Body of pancreas (tissue), 4 donors: Measurements from ENCODE around the gene LSM3. TPM values are rescaled to one million over a fixed set of nuclear protein-coding genes. Genes with fewer than 3 reads are reported as not detected.

Experiments used
- ATAC-seq: fragments of 150-250 bp; one replicate; pipeline ENCODE4 v1.9.1; 2016
- DNase-seq, 4 donors: peaks; one replicate each; pipeline ENCODE4 v3.0.0-alpha.2; 2019
- H3K27ac ChIP-seq, 4 donors: fragments of 200-600 bp; sonication (generic); 1 replicate in 3 of 4; 2 replicates in 1 of 4; pipeline versions ENCODE4 v1.5.1 to v1.6.1; 2016 to 2019; ENCODE audit warnings: mild to moderate bottlenecking in 1 of 4, mixed read lengths in 1 of 4, moderate library complexity in 1 of 4
- H3K27me3 ChIP-seq, 2 donors: fragments of 200-600 bp; sonication (generic); one replicate each; pipeline ENCODE4 v1.6.0; 2016; ENCODE audit warnings: mild to moderate bottlenecking in 1 of 2
- H3K36me3 ChIP-seq, 2 donors: fragments of 200-600 bp; sonication (generic); replicated peaks in 1 of 2; 2 replicates each; pipeline ENCODE4 v1.5.1; 2016; ENCODE audit warnings: low read depth in 2 of 2; ENCODE audit not compliant: insufficient read depth in 1 of 2
- H3K4me1 ChIP-seq: fragments of 200-600 bp; sonication (generic); one replicate; pipeline ENCODE4 v1.6.0; 2016
- H3K4me3 ChIP-seq, 2 donors: fragments of 200-600 bp; sonication (generic); 1 replicate in 1 of 2; 2 replicates in 1 of 2; pipeline ENCODE4 v1.5.1; 2016 to 2019
- H3K9me3 ChIP-seq, 3 donors: fragments of 200-600 bp; sonication (generic); 1 replicate in 2 of 3; 2 replicates in 1 of 3; pipeline ENCODE4 v1.5.1; 2016
- CTCF ChIP-seq, 7 experiments: fragments of 450-650 bp in 4 of 7; fragments of 200-600 bp in 3 of 7; sonication (generic) in 3 of 7; IDR thresholded peaks; one replicate each; pipeline ENCODE4 v1.5.1; 2016 to 2019; ENCODE audit warnings: antibody characterized with exemption in 7 of 7
- POLR2A ChIP-seq, 3 donors: fragments of 450-650 bp; IDR thresholded peaks; one replicate each; pipeline ENCODE4 v1.6.1; 2016; ENCODE audit warnings: antibody characterized with exemption in 3 of 3, mild to moderate bottlenecking in 2 of 3
- WGBS, 2 donors: methylation state at CpG; one replicate each; pipeline ENCODE4 v1.1.5; 2017; 5-methylcytosine and 5-hydroxymethylcytosine counted together
- intact Hi-C: fragments of 100-400 bp; cut with DNase I; formaldehyde crosslinking; loops from one replicate; pipeline ENCODE4 v1.15.1; 2023
- total RNA-seq, 2 donors: library from RNA; depleted of rRNA; stranded (reverse); fragments of >200 nt; gene quantifications; one replicate each; pipeline ENCODE4 v1.1.0, GENCODE V29; 2016

LSM3 gene
- total RNA-seq, 2 donors from 2014 or later, result 5.3 to 6.0 TPM

DNA sequence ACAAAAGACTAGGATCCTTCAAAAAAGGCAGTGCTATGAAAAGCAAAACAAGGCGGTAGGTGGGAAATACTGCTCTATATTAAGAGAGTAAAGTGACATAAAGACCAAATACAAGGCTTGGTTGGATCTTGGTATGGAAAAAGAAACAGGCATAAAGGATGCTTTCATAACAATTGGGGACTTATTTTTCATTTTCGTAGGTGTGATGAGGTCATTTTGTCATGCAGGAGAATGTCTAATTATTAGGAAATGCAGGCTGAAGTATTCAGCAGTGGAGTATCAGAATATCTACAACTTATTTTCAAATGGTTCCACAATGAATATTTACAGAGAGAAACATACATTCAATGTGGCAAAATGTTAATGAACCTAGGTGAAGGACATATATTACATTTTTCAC, 9.2 kb upstream of the LSM3 start:
- Histone ChIP-seq H3K9me3 (no peaks in the 10 kb centered on the region), H3K27me3 (no peaks in the 10 kb centered on the region), H3K4me1 (no peaks in the 10 kb centered on the region), H3K4me3 (no peak overlapping the region), H3K27ac (no peak overlapping the region), H3K36me3 (peaks cover 13 to 51% of the 10 kb centered on the region in 2 donors)
- no peak for ATAC-seq
- intact Hi-C loops, result no loop called here
- TF ChIP-seq POLR2A (IDR thresholded peaks at IDR 0.05), result no peak
- no peak for TF ChIP-seq CTCF (IDR thresholded peaks at IDR 0.05)
- DNase-seq, result no peak
- 88 to 97% methylated on average over 2 of the region's 2 CpGs for WGBS, 2 donors

DNA sequence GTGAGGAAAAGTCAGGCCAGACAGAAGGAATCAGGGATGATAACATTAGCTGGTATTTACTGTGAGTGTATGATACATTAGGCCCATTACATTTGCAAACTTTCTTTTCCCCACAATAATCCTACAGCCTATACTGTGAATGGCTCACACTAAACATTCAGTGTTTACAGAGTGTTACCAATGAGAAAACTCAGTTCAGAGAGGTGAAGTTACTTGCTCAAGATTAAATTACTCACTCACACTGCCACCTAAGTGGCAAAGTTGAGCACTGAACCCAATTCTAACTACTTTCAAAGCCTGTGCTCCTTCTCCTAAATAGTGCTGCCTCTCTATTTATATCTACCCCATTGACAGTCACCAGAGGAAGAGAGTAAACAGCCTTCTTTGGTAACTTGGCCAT, 8.7 kb upstream of the LSM3 start:
- intact Hi-C loops, result no loop called here
- ATAC-seq, result no peak
- no peak for TF ChIP-seq CTCF (IDR thresholded peaks at IDR 0.05)
- TF ChIP-seq POLR2A (IDR thresholded peaks at IDR 0.05), result no peak
- peaks cover 12 to 48% of the 10 kb centered on the region in 2 donors for H3K36me3 ChIP-seq
- no peaks in the 10 kb centered on the region for H3K27me3 ChIP-seq
- H3K4me1 ChIP-seq, result peaks cover 3% of the 10 kb centered on the region
- no peaks in the 10 kb centered on the region for H3K9me3 ChIP-seq
- no peak overlapping the region for H3K4me3 ChIP-seq
- no peak for DNase-seq
- no peak overlapping the region for H3K27ac ChIP-seq

- DNase-seq (no peak), ATAC-seq (no peak)
- H3K36me3 ChIP-seq, result peaks cover 12 to 40% of the 10 kb centered on the region in 2 donors
- TF ChIP-seq CTCF (IDR thresholded peaks at IDR 0.05), result no peak
- TF ChIP-seq POLR2A (IDR thresholded peaks at IDR 0.05), result no peak
- H3K27me3 ChIP-seq, result no peaks in the 10 kb centered on the region
- no peaks in the 10 kb centered on the region for H3K9me3 ChIP-seq
- no peak overlapping the region for H3K4me3 ChIP-seq
- H3K27ac ChIP-seq, result no peak overlapping the region
- peaks cover 10% of the 10 kb centered on the region for H3K4me1 ChIP-seq
- intact Hi-C loops, result no loop called here
- WGBS, 2 donors, result 64 to 72% methylated on average over 2 of the region's 2 CpGs
These were observed 8.0 kb upstream of the LSM3 start for GRCh38 chr3:14170531-14171159.

DNA sequence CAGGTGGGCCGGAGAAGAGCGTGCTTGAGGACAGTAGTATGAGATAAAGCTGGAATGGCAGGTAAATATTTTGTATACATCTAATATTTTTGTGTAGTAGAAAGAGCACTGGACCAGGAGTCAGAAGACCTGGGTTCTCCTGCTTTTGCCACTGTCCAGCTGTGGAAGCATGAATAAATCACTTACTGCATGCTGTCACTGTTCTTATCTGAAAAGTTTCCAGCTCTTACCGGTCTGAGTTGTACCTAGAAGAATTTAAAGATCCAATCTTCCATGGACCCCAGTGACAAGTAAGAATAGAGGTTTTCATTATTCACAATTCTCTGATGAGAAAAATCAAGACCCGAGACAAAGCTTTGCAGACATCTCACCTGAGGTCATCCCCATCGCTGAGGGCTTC, 6.1 kb upstream of the LSM3 start:
- intact Hi-C loops, result no loop called here
- Histone ChIP-seq H3K27me3 (no peaks in the 10 kb centered on the region), H3K9me3 (no peaks in the 10 kb centered on the region), H3K4me3 (no peak overlapping the region), H3K4me1 (peaks cover 29% of the 10 kb centered on the region), H3K36me3 (peaks cover 12 to 29% of the 10 kb centered on the region in 2 donors), H3K27ac (no peak overlapping the region)
- DNase-seq, result no peak
- no peak for TF ChIP-seq POLR2A (IDR thresholded peaks at IDR 0.05)
- TF ChIP-seq CTCF (IDR thresholded peaks at IDR 0.05), result no peak
- no peak for ATAC-seq
- 88 to 92% methylated on average over 5 of the region's 5 CpGs for WGBS, 2 donors

GRCh38 chr3:14174483-14174882, 4.1 kb upstream of the LSM3 start:
- ATAC-seq, result no peak
- Histone ChIP-seq H3K27ac (no peak overlapping the region), H3K27me3 (no peaks in the 10 kb centered on the region), H3K4me3 (no peak overlapping the region), H3K9me3 (no peaks in the 10 kb centered on the region), H3K4me1 (peaks cover 37% of the 10 kb centered on the region), H3K36me3 (peaks cover 6 to 14% of the 10 kb centered on the region in 2 donors)
- 57 to 61% methylated on average over 2 of the region's 2 CpGs for WGBS, 2 donors
- no peak for DNase-seq
- no peak for TF ChIP-seq CTCF (IDR thresholded peaks at IDR 0.05)
- no peak for TF ChIP-seq POLR2A (IDR thresholded peaks at IDR 0.05)
- intact Hi-C loops, result no loop called here
